Panc1 (cell line): ENCODE measurements around the gene PPIE.

Source experiments
- CTCF ChIP-seq: fragments of 450-650 bp; IDR thresholded peaks from 2 replicates; pipeline ENCODE4 v1.5.1; 2017; ENCODE audit warnings: mild to moderate bottlenecking
- POLR2AphosphoS5 ChIP-seq: IDR thresholded peaks from 2 replicates; pipeline ENCODE4 v1.6.1; 2012; ENCODE audit warnings: mild to moderate bottlenecking, low read depth, low read length, moderate library complexity

- TF ChIP-seq CTCF (no peak), POLR2AphosphoS5 (no peak)
Observed at GRCh38 chr1:39721664-39722063, 17.0 kb upstream of the PPIE start.
